HEK293 (cell line): ENCODE results near the gene SLC25A40.
"Not testable (repeated sequence)": the region's sequence is repeated elsewhere in the genome, so short reads cannot be mapped to it uniquely, and the experiment has no call there.

Experiments used
- CTCF ChIP-seq: fragments of 450-650 bp; formaldehyde crosslinking; IDR thresholded peaks from 2 replicates; pipeline ENCODE4 v1.5.1; 2016; ENCODE audit warnings: missing biosample characterization, missing genetic modification characterization
- GLI4 ChIP-seq: fragments of 450-650 bp; formaldehyde crosslinking; IDR thresholded peaks from 2 replicates; pipeline ENCODE4 v1.5.1; 2016; ENCODE audit warnings: missing biosample characterization, missing genetic modification characterization
- SP3 ChIP-seq: fragments of 450-650 bp; formaldehyde crosslinking; IDR thresholded peaks from 2 replicates; pipeline ENCODE4 v1.5.1; 2016; ENCODE audit warnings: missing biosample characterization, missing genetic modification characterization
- ZBTB44 ChIP-seq: fragments of 450-650 bp; IDR thresholded peaks from 2 replicates; pipeline ENCODE4 v1.5.1; 2018; ENCODE audit warnings: missing biosample characterization, mild to moderate bottlenecking, missing genetic modification characterization
- TF ChIP-seq, protein P1 (sequence below): fragments of 450-650 bp; formaldehyde crosslinking; IDR thresholded peaks from 2 replicates; pipeline ENCODE4 v1.5.1; 2016; ENCODE audit warnings: missing biosample characterization, missing genetic modification characterization

GRCh38 chr7:87828383-87828782, 47.8 kb downstream of the SLC25A40 start:
- TF ChIP-seq SP3; GLI4 (tag by site-specific recombination); ZBTB44 (tag by site-specific recombination); CTCF (tag by site-specific recombination): not testable (repeated sequence)
- TF ChIP-seq, protein P1, sequence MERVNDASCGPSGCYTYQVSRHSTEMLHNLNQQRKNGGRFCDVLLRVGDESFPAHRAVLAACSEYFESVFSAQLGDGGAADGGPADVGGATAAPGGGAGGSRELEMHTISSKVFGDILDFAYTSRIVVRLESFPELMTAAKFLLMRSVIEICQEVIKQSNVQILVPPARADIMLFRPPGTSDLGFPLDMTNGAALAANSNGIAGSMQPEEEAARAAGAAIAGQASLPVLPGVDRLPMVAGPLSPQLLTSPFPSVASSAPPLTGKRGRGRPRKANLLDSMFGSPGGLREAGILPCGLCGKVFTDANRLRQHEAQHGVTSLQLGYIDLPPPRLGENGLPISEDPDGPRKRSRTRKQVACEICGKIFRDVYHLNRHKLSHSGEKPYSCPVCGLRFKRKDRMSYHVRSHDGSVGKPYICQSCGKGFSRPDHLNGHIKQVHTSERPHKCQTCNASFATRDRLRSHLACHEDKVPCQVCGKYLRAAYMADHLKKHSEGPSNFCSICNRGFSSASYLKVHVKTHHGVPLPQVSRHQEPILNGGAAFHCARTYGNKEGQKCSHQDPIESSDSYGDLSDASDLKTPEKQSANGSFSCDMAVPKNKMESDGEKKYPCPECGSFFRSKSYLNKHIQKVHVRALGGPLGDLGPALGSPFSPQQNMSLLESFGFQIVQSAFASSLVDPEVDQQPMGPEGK = not testable (repeated sequence)
